HepG2 (cell line): ENCODE results near the gene TRIM31. TPM values are rescaled to one million over a fixed set of nuclear protein-coding genes. Genes with fewer than 3 reads are reported as not detected.

ENCODE experiments used
- ATF7-NPFF ChIP-seq: sonication (generic); formaldehyde crosslinking; IDR thresholded peaks from 2 replicates; pipeline ENCODE4 v1.8.1; 2023; ENCODE audit warnings: mild to moderate bottlenecking, low read depth, missing genetic modification reagents, moderate library complexity
- BRD4 ChIP-seq: sonication (generic); formaldehyde crosslinking; IDR thresholded peaks from 2 replicates; pipeline ENCODE4 v1.4.0; 2020; ENCODE audit warnings: missing genetic modification reagents
- EP300 ChIP-seq, 3 experiments: sonication (generic) in 1 of 3; formaldehyde crosslinking in 1 of 3; IDR thresholded peaks; 2 replicates each; pipeline versions ENCODE4 v1.5.1 to v1.6.1; 2011 to 2020; ENCODE audit warnings: low read depth in 2 of 3, low read length in 2 of 3, borderline replicate concordance in 1 of 3, improper control_type of control experiment in 1 of 3, mild to moderate bottlenecking in 1 of 3, missing genetic modification reagents in 1 of 3, moderate library complexity in 1 of 3
- HES4 ChIP-seq: sonication (generic); formaldehyde crosslinking; IDR thresholded peaks from 2 replicates; pipeline ENCODE4 v1.9.0; 2021; ENCODE audit warnings: mild to moderate bottlenecking, missing genetic modification reagents, borderline replicate concordance
- ONECUT2 ChIP-seq: sonication (generic); formaldehyde crosslinking; IDR thresholded peaks from 2 replicates; pipeline ENCODE4 v1.4.0; 2020; ENCODE audit warnings: missing genetic modification reagents
- RFX5 ChIP-seq: IDR thresholded peaks from 2 replicates; pipeline ENCODE4 v1.6.1; 2011; ENCODE audit warnings: low read depth, low read length, improper control_type of control experiment
- SIX1 ChIP-seq: sonication (generic); formaldehyde crosslinking; IDR thresholded peaks from 2 replicates; pipeline ENCODE4 v1.4.0; 2020; ENCODE audit warnings: missing genetic modification reagents, borderline replicate concordance
- TCF7 ChIP-seq: sonication (generic); IDR thresholded peaks from 2 replicates; pipeline ENCODE4 v1.6.1; 2016; ENCODE audit warnings: antibody characterized with exemption, low read depth
- ZFP37 ChIP-seq: sonication (generic); formaldehyde crosslinking; IDR thresholded peaks from 2 replicates; pipeline ENCODE4 v1.4.0; 2020; ENCODE audit warnings: missing genetic modification reagents, borderline replicate concordance
- ZNF224 ChIP-seq: sonication (generic); formaldehyde crosslinking; IDR thresholded peaks from 2 replicates; pipeline ENCODE4 v1.5.0; 2020; ENCODE audit warnings: mild to moderate bottlenecking, missing genetic modification reagents
- ZNF235 ChIP-seq: sonication (generic); formaldehyde crosslinking; IDR thresholded peaks from 2 replicates; pipeline ENCODE4 v1.8.1; 2023; ENCODE audit warnings: mild to moderate bottlenecking, missing genetic modification reagents, borderline replicate concordance
- ZNF3 ChIP-seq: IDR thresholded peaks from 2 replicates; pipeline ENCODE4 v1.7.0; 2017; ENCODE audit warnings: inconsistent platforms
- ZNF30 ChIP-seq: sonication (generic); formaldehyde crosslinking; IDR thresholded peaks from 2 replicates; pipeline ENCODE4 v1.5.0; 2020; ENCODE audit warnings: mild to moderate bottlenecking, missing genetic modification reagents
- ZNF33A ChIP-seq: sonication (generic); formaldehyde crosslinking; IDR thresholded peaks from 2 replicates; pipeline ENCODE4 v1.5.1; 2020; ENCODE audit warnings: missing genetic modification reagents, mild to moderate bottlenecking, moderate library complexity, borderline replicate concordance
- ZNF510 ChIP-seq: sonication (generic); formaldehyde crosslinking; IDR thresholded peaks from 2 replicates; pipeline ENCODE4 v1.4.0; 2020; ENCODE audit warnings: low read depth, mild to moderate bottlenecking, missing genetic modification reagents
- ZNF543 ChIP-seq: sonication (generic); formaldehyde crosslinking; IDR thresholded peaks from 2 replicates; pipeline ENCODE4 v1.4.0; 2020; ENCODE audit warnings: mild to moderate bottlenecking, missing genetic modification reagents
- ZNF619 ChIP-seq: sonication (generic); formaldehyde crosslinking; IDR thresholded peaks from 2 replicates; pipeline ENCODE4 v1.4.0; 2020; ENCODE audit warnings: mild to moderate bottlenecking, missing genetic modification reagents
- ZNF850 ChIP-seq: sonication (generic); formaldehyde crosslinking; conservative IDR thresholded peaks from 2 replicates; pipeline ENCODE4 v1.9.0; 2021; ENCODE audit warnings: mild to moderate bottlenecking, missing genetic modification reagents
- polyA plus RNA-seq, 8 experiments: library from polyadenylated mRNA; depleted of rRNA in 3 of 8; stranded (reverse) in 7 of 8; unstranded in 1 of 8; fragments of >200 nt; fragmentation: Illumina TruSeq in 4 of 8; extraction: Trizol in 4 of 8; gene quantifications; 2 replicates each; pipeline versions ENCODE4 v1.2.1 to v1.2.3, GENCODE V29; 2011 to 2016; ENCODE audit warnings: low read depth in 4 of 8, missing spikeins in 1 of 8, mixed read lengths in 1 of 8; ENCODE audit not compliant: insufficient read depth in 1 of 8
- total RNA-seq, 5 experiments: library from RNA; depleted of rRNA; stranded (reverse); fragments of >200 nt; fragmentation: Illumina TruSeq; extraction: Trizol; gene quantifications; 2 replicates each; pipeline ENCODE4 v1.2.3, GENCODE V29; 2016; ENCODE audit warnings: low read depth in 1 of 5
- TF ChIP-seq, protein P1 (sequence below): sonication (generic); formaldehyde crosslinking; IDR thresholded peaks from 2 replicates; pipeline ENCODE4 v1.5.1; 2020; ENCODE audit warnings: missing genetic modification reagents, mild to moderate bottlenecking, borderline replicate concordance
- TF ChIP-seq, protein P2 (sequence below): fragments of 450-650 bp; IDR thresholded peaks from 2 replicates; pipeline ENCODE4 v1.6.1; 2017; ENCODE audit warnings: mild to moderate bottlenecking
- TF ChIP-seq, protein P3 (sequence below): sonication (generic); formaldehyde crosslinking; IDR thresholded peaks from 2 replicates; pipeline ENCODE4 v1.8.1; 2023; ENCODE audit warnings: mild to moderate bottlenecking, inconsistent platforms, moderate library complexity, missing genetic modification reagents, borderline replicate concordance
- TF ChIP-seq, protein P4 (sequence below): sonication (generic); formaldehyde crosslinking; IDR thresholded peaks from 2 replicates; pipeline ENCODE4 v1.9.0; 2022; ENCODE audit warnings: low read depth, missing genetic modification reagents

TRIM31 gene
- total and polyA plus RNA-seq, 2 of the 13 experiments (the other 11 are each of a cell fraction or from before 2014, with no cell fraction given) = 0.13 to 0.51 TPM

DNA sequence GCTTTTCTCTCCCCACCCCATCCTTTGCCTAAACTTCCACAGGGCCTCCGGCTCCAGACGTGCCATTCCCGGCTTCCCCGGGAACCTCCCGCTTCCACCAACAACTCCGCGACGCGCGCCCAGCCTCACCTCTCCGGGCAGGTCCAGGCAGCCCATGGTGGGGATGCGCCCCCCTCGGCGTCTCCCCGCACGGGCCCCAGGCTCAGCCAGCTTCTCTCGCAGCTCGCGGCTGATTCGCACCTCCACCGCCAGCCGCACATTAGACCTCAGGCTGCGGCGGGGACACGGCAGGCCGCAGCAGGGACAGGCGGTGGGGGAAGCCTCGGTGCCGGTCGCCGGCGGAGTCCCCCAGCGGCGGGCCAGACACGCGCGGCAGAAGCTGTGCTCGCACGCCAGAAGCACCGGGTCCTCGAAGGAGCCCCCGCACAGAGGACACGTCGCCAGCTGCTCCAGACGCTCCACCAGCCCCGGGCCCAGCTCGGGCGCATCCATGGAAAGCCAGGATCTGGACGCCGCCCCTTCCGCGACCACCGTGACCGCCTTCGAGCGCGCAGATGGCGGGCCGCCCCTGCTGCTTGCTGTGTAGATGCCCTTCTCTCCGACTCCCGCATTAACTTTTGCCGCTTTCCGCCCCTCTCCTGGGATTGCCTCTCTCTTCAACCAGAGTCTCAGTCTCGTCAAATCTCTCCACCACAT, 37.6 kb downstream of the TRIM31 start, which contains the start of gene RNF39 (continued):
- TF ChIP-seq ZNF235 (CRISPR knock-in tag) (peak; percentile 41; the same call in 1 of the 2 replicates), RFX5 (no peak), ZNF224 (CRISPR knock-in tag) (no peak), HES4 (CRISPR knock-in tag) (peak; percentile 76; the same call in 1 of the 2 replicates), ZNF619 (peak; percentile 66; the same call in 1 of the 2 replicates), ZNF543 (CRISPR knock-in tag) (peak; percentile 85; the same call in 1 of the 2 replicates), ATF7-NPFF (0 out of 2 replicates have a peak, but pooled peaks have one; percentile 33), EP300 (IDR thresholded peaks at IDR 0.05; ENCODE audit: low read depth in 2 of 2, low read length in 2 of 2) (no peak), EP300 (CRISPR knock-in tag; IDR thresholded peaks at IDR 0.05; ENCODE audit: borderline replicate concordance) (no peak), ZNF33A (CRISPR knock-in tag) (no peak), ZNF850 (no peak; the same call in 1 of the 2 replicates), ZFP37 (CRISPR knock-in tag) (no peak), SIX1 (CRISPR knock-in tag) (no peak), ZNF3 (no peak), ZNF30 (CRISPR knock-in tag) (0 out of 2 replicates have a peak, but pooled peaks have one; percentile 78), TCF7 (no peak), ONECUT2 (CRISPR knock-in tag) (no peak), ZNF510 (CRISPR knock-in tag) (no peak), BRD4 (no peak)
- TF ChIP-seq, protein P1, sequence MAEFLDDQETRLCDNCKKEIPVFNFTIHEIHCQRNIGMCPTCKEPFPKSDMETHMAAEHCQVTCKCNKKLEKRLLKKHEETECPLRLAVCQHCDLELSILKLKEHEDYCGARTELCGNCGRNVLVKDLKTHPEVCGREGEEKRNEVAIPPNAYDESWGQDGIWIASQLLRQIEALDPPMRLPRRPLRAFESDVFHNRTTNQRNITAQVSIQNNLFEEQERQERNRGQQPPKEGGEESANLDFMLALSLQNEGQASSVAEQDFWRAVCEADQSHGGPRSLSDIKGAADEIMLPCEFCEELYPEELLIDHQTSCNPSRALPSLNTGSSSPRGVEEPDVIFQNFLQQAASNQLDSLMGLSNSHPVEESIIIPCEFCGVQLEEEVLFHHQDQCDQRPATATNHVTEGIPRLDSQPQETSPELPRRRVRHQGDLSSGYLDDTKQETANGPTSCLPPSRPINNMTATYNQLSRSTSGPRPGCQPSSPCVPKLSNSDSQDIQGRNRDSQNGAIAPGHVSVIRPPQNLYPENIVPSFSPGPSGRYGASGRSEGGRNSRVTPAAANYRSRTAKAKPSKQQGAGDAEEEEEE (CRISPR knock-in tag) = no peak
- TF ChIP-seq, protein P2, sequence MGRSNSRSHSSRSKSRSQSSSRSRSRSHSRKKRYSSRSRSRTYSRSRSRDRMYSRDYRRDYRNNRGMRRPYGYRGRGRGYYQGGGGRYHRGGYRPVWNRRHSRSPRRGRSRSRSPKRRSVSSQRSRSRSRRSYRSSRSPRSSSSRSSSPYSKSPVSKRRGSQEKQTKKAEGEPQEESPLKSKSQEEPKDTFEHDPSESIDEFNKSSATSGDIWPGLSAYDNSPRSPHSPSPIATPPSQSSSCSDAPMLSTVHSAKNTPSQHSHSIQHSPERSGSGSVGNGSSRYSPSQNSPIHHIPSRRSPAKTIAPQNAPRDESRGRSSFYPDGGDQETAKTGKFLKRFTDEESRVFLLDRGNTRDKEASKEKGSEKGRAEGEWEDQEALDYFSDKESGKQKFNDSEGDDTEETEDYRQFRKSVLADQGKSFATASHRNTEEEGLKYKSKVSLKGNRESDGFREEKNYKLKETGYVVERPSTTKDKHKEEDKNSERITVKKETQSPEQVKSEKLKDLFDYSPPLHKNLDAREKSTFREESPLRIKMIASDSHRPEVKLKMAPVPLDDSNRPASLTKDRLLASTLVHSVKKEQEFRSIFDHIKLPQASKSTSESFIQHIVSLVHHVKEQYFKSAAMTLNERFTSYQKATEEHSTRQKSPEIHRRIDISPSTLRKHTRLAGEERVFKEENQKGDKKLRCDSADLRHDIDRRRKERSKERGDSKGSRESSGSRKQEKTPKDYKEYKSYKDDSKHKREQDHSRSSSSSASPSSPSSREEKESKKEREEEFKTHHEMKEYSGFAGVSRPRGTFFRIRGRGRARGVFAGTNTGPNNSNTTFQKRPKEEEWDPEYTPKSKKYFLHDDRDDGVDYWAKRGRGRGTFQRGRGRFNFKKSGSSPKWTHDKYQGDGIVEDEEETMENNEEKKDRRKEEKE = no peak
- TF ChIP-seq, protein P3, sequence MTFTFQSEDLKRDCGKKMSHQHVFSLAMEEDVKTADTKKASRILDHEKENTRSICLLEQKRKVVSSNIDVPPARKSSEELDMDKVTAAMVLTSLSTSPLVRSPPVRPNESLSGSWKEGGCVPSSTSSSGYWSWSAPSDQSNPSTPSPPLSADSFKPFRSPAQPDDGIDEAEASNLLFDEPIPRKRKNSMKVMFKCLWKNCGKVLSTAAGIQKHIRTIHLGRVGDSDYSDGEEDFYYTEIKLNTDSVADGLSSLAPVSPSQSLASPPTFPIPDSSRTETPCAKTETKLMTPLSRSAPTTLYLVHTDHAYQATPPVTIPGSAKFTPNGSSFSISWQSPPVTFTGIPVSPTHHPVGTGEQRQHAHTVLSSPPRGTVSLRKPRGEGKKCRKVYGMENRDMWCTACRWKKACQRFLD (CRISPR knock-in tag) = peak; percentile 71; the same call in 1 of the 2 replicates
- TF ChIP-seq, protein P4, sequence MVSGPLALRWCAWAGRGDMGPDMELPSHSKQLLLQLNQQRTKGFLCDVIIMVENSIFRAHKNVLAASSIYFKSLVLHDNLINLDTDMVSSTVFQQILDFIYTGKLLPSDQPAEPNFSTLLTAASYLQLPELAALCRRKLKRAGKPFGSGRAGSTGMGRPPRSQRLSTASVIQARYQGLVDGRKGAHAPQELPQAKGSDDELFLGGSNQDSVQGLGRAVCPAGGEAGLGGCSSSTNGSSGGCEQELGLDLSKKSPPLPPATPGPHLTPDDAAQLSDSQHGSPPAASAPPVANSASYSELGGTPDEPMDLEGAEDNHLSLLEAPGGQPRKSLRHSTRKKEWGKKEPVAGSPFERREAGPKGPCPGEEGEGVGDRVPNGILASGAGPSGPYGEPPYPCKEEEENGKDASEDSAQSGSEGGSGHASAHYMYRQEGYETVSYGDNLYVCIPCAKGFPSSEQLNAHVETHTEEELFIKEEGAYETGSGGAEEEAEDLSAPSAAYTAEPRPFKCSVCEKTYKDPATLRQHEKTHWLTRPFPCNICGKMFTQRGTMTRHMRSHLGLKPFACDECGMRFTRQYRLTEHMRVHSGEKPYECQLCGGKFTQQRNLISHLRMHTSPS (CRISPR knock-in tag) = no peak
